Mesendoderm (in vitro differentiated cells): ENCODE data around the gene CDKN1C.

Experiments
- DNase-seq: peaks from one replicate; pipeline ENCODE4 v3.0.0; 2013
- H2AK5ac ChIP-seq: 2 replicates; pipeline ENCODE4 v1.6.1; 2013; ENCODE audit warnings: low read length, inconsistent platforms
- H2BK120ac ChIP-seq: 2 replicates; pipeline ENCODE4 v1.6.1; 2013; ENCODE audit warnings: low read depth, mild to moderate bottlenecking, low read length, moderate library complexity, mixed read lengths
- H2BK15ac ChIP-seq: replicated peaks from 2 replicates; pipeline ENCODE4 v1.6.1; 2013; ENCODE audit warnings: low read depth, mild to moderate bottlenecking, moderate library complexity
- H2BK5ac ChIP-seq: 2 replicates; pipeline ENCODE4 v1.6.1; 2013; ENCODE audit warnings: low read length, inconsistent platforms
- H3K18ac ChIP-seq: 2 replicates; pipeline ENCODE4 v1.6.1; 2013; ENCODE audit warnings: mild to moderate bottlenecking, low read length, mixed read lengths
- H3K23ac ChIP-seq: one replicate; pipeline ENCODE4 v1.6.1; 2013; ENCODE audit warnings: low read length
- H3K27ac ChIP-seq: 2 replicates; pipeline ENCODE4 v1.5.1; 2013; ENCODE audit warnings: low read depth, mild to moderate bottlenecking, inconsistent platforms, low read length, moderate library complexity
- H3K27me3 ChIP-seq: 2 replicates; pipeline ENCODE4 v1.6.1; 2013; ENCODE audit warnings: low read length, control low read depth, mild to moderate bottlenecking, inconsistent platforms; ENCODE audit not compliant: insufficient read depth, poor library complexity
- H3K36me3 ChIP-seq: 2 replicates; pipeline ENCODE4 v1.6.1; 2013; ENCODE audit warnings: low read length, inconsistent platforms; ENCODE audit not compliant: control insufficient read depth, insufficient read depth
- H3K4ac ChIP-seq: one replicate; pipeline ENCODE4 v1.6.1; 2013; ENCODE audit warnings: low read depth, mild to moderate bottlenecking, low read length, moderate library complexity
- H3K4me1 ChIP-seq: 2 replicates; pipeline ENCODE4 v1.6.1; 2013; ENCODE audit warnings: low read depth, low read length, inconsistent platforms; ENCODE audit not compliant: control insufficient read depth
- H3K4me2 ChIP-seq: 2 replicates; pipeline ENCODE4 v1.6.1; 2013; ENCODE audit warnings: low read length
- H3K4me3 ChIP-seq: 2 replicates; pipeline ENCODE4 v1.5.1; 2013; ENCODE audit warnings: mild to moderate bottlenecking, low read length
- H3K56ac ChIP-seq: one replicate; pipeline ENCODE4 v1.6.1; 2013; ENCODE audit warnings: low read length
- H3K79me1 ChIP-seq: 2 replicates; pipeline ENCODE4 v1.6.1; 2013; ENCODE audit warnings: low read length, inconsistent platforms
- H3K79me2 ChIP-seq: 2 replicates; pipeline ENCODE4 v1.6.1; 2013; ENCODE audit warnings: mild to moderate bottlenecking, low read length; ENCODE audit not compliant: control insufficient read depth, insufficient read depth
- H3K9ac ChIP-seq: 2 replicates; pipeline ENCODE4 v1.6.1; 2013; ENCODE audit warnings: low read length, inconsistent platforms
- H4K5ac ChIP-seq: one replicate; pipeline ENCODE4 v1.6.1; 2013; ENCODE audit warnings: low read length
- H4K8ac ChIP-seq: one replicate; pipeline ENCODE4 v1.6.1; 2013; ENCODE audit warnings: low read depth, mild to moderate bottlenecking, control low read depth, low read length, moderate library complexity
- WGBS: extraction: QIAGEN DNeasy Blood & Tissue Kit; methylation state at CpG from one replicate; pipeline ENCODE4 v1.1.7; 2013; ENCODE audit warnings: low lambda C conversion rate, missing lambda C conversion rate; ENCODE audit not compliant: insufficient coverage; ENCODE audit errors: extremely low coverage; 5-methylcytosine and 5-hydroxymethylcytosine counted together

CDKN1C gene

DNA sequence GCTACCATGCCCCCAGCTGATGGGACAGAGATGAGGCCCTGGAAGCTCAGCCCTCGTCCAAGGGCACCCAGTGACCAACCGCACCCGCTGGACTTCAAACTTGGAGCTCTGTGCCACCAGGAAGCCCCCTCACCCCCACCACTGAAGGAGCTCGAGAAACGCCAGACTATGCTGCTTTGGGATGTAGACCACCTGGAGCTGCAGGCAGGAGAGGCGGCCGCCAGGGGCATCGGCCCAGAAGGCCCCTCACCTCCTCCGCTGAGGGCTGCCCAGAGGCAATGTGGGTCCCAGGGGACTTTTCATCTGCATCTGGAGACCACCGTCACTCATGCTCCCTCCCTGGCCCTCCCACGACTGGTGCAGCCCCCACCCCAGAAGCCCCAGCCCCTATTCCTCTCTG is 28.3 kb downstream of the CDKN1C start:
- no peaks in the 10 kb centered on the region for H3K79me1 ChIP-seq
- DNase-seq = no peak
- H2BK120ac ChIP-seq = no peak overlapping the region
- peaks cover 12% of the 10 kb centered on the region for H3K27me3 ChIP-seq
- H4K8ac ChIP-seq = no peak overlapping the region
- H3K27ac ChIP-seq = no peak overlapping the region
- H3K23ac ChIP-seq = no peak overlapping the region
- H3K4ac ChIP-seq = no peak overlapping the region
- no peak overlapping the region for H3K4me3 ChIP-seq
- H3K36me3 ChIP-seq = no peaks in the 10 kb centered on the region
- H2BK15ac ChIP-seq = no peak overlapping the region
- no peak overlapping the region for H2BK5ac ChIP-seq
- no peak overlapping the region for H2AK5ac ChIP-seq
- no peak overlapping the region for H4K5ac ChIP-seq
- H3K9ac ChIP-seq = no peak overlapping the region
- H3K79me2 ChIP-seq = no peaks in the 10 kb centered on the region
- H3K4me2 ChIP-seq = no peak overlapping the region
- whole genome bisulfite sequencing = no CpG with 5 or more reads among the region's 11 CpGs
- H3K4me1 ChIP-seq = no peaks in the 10 kb centered on the region
- H3K56ac ChIP-seq = no peak overlapping the region
- H3K18ac ChIP-seq = no peak overlapping the region

DNA sequence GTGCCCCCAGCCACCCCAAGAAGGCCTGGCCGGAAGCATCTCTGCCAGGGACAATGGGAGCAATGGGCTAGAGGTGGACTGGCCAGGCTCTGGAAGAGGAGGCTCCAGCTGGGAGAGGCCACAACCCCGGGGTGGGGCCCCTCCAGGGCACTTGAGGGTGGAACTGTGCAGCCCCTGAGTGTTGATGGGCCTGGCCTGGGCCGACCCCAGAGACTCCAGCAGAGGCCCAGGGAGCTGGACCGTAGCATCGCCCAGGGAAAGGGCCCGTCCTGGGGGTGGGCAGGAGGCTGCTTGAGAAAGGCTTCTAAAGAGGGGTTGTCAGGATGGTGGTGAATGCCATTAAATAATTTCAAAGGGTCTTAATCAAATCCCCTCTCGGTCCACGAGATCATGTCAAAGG is 30.4 kb downstream of the CDKN1C start:
- no peak overlapping the region for H2BK120ac ChIP-seq
- no peak overlapping the region for H2BK5ac ChIP-seq
- no peak overlapping the region for H3K18ac ChIP-seq
- H3K4me2 ChIP-seq = no peak overlapping the region
- H3K4me3 ChIP-seq = no peak overlapping the region
- WGBS = no CpG with 5 or more reads among the region's 8 CpGs
- H3K4ac ChIP-seq = no peak overlapping the region
- no peaks in the 10 kb centered on the region for H3K79me2 ChIP-seq
- no peak overlapping the region for H3K23ac ChIP-seq
- H2BK15ac ChIP-seq = no peak overlapping the region
- no peak overlapping the region for H4K8ac ChIP-seq
- no peak overlapping the region for H3K27ac ChIP-seq
- no peak overlapping the region for H3K9ac ChIP-seq
- no peaks in the 10 kb centered on the region for H3K36me3 ChIP-seq
- H3K27me3 ChIP-seq = no peaks in the 10 kb centered on the region
- no peak overlapping the region for H2AK5ac ChIP-seq
- no peak for DNase-seq
- H4K5ac ChIP-seq = no peak overlapping the region
- H3K56ac ChIP-seq = no peak overlapping the region
- no peaks in the 10 kb centered on the region for H3K4me1 ChIP-seq
- H3K79me1 ChIP-seq = no peaks in the 10 kb centered on the region

DNA sequence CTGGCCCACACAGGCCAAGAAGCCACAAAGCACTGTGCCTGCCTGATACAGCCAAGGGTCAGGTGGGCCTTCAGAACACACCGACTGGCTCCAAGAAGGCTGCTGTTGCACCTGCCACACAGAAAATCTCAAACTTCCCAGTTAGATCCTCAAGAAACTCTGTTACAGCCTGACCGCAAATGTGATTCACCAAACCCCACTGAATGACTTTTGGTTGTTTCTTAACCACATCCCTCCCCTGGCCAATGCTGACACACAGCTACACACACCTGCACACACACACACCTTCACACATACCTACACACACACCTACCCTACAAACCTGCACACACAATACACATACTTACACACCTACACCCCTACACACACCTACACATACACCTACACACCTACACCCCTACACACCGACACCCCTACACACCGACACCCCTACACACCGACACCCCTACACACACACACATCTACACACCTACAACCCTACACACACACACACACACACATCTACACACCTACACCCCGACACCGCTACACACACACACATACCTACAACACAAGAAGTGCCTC is 31.5 kb downstream of the CDKN1C start:
- Histone ChIP-seq H4K5ac (no peak overlapping the region), H3K27me3 (no peaks in the 10 kb centered on the region), H2AK5ac (no peak overlapping the region), H2BK120ac (no peak overlapping the region), H3K36me3 (no peaks in the 10 kb centered on the region), H3K18ac (no peak overlapping the region), H3K9ac (no peak overlapping the region), H4K8ac (no peak overlapping the region), H3K79me1 (no peaks in the 10 kb centered on the region), H3K56ac (no peak overlapping the region), H2BK5ac (no peak overlapping the region), H3K4ac (no peak overlapping the region), H3K27ac (no peak overlapping the region), H3K4me3 (no peak overlapping the region), H3K23ac (no peak overlapping the region), H3K4me2 (no peak overlapping the region), H3K79me2 (no peaks in the 10 kb centered on the region), H3K4me1 (no peaks in the 10 kb centered on the region), H2BK15ac (no peak overlapping the region)
- WGBS = 100% methylated on average over 4 of the region's 7 CpGs
- DNase-seq = no peak

DNA sequence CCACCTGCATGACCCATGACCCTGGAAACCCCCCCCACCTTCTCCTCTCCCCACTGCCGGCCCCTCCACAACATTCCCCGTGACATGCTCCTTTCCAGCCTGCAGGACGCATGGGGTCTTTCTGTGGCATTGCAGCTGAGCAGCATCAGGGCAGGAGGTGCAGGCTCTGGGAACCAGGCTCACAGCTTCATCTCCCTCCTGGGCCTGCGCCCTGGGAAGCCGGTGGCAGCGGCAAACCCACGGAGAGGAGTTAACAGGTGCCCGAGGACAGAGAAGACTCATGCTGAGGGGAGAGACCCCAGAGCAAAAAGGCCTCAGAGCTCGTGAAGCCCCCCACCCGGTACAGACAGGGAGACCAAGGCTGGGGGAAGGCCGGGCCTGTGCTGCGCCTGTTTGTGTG is 32.2 kb downstream of the CDKN1C start:
- no peak overlapping the region for H3K18ac ChIP-seq
- no peak overlapping the region for H3K4ac ChIP-seq
- H2BK120ac ChIP-seq = no peak overlapping the region
- H3K27me3 ChIP-seq = no peaks in the 10 kb centered on the region
- H3K23ac ChIP-seq = no peak overlapping the region
- no peak overlapping the region for H2BK5ac ChIP-seq
- H3K27ac ChIP-seq = no peak overlapping the region
- no peak overlapping the region for H3K4me2 ChIP-seq
- H4K8ac ChIP-seq = no peak overlapping the region
- H3K9ac ChIP-seq = no peak overlapping the region
- H2BK15ac ChIP-seq = no peak overlapping the region
- H4K5ac ChIP-seq = no peak overlapping the region
- no peaks in the 10 kb centered on the region for H3K79me2 ChIP-seq
- no peaks in the 10 kb centered on the region for H3K36me3 ChIP-seq
- DNase-seq = no peak
- no peak overlapping the region for H3K4me3 ChIP-seq
- no peaks in the 10 kb centered on the region for H3K4me1 ChIP-seq
- no peak overlapping the region for H3K56ac ChIP-seq
- no CpG with 5 or more reads among the region's 12 CpGs for WGBS
- H2AK5ac ChIP-seq = no peak overlapping the region
- no peaks in the 10 kb centered on the region for H3K79me1 ChIP-seq

GRCh38 chr11:2849994-2850770 is 35.4 kb downstream of the CDKN1C start:
- Histone ChIP-seq H3K79me1 (no peaks in the 10 kb centered on the region), H3K27ac (no peak overlapping the region), H3K23ac (no peak overlapping the region), H3K27me3 (no peaks in the 10 kb centered on the region), H3K9ac (no peak overlapping the region), H2BK120ac (no peak overlapping the region), H3K36me3 (no peaks in the 10 kb centered on the region), H4K5ac (no peak overlapping the region), H3K4me3 (no peak overlapping the region), H3K79me2 (no peaks in the 10 kb centered on the region), H2BK5ac (no peak overlapping the region), H3K4me2 (no peak overlapping the region), H2BK15ac (no peak overlapping the region), H2AK5ac (no peak overlapping the region), H3K4ac (no peak overlapping the region), H4K8ac (no peak overlapping the region), H3K56ac (no peak overlapping the region), H3K4me1 (peaks cover 4% of the 10 kb centered on the region), H3K18ac (no peak overlapping the region)
- DNase-seq = no peak
- no CpG with 5 or more reads among the region's 53 CpGs for WGBS

DNA sequence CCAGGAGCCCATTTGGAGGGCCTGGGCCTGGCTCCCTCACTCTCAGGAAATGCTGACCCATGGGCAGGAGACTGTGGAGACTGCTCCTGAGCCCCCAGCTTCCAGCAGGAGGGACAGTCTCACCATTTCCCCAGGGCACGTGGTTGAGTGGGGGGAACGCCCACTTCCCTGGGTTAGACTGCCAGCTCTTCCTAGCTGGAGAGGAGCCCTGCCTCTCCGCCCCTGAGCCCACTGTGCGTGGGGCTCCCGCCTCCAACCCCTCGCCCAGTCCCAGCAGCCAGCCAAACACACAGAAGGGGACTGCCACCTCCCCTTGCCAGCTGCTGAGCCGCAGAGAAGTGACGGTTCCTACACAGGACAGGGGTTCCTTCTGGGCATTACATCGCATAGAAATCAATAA is 37.1 kb downstream of the CDKN1C start:
- Histone ChIP-seq H2BK5ac (no peak overlapping the region), H3K4ac (no peak overlapping the region), H3K27ac (no peak overlapping the region), H2AK5ac (no peak overlapping the region), H3K79me2 (no peaks in the 10 kb centered on the region), H3K4me3 (no peak overlapping the region), H3K4me2 (no peak overlapping the region), H2BK15ac (no peak overlapping the region), H3K79me1 (no peaks in the 10 kb centered on the region), H3K36me3 (no peaks in the 10 kb centered on the region), H3K9ac (no peak overlapping the region), H2BK120ac (no peak overlapping the region), H3K4me1 (peaks cover 4% of the 10 kb centered on the region), H4K8ac (no peak overlapping the region), H4K5ac (no peak overlapping the region), H3K56ac (no peak overlapping the region), H3K23ac (no peak overlapping the region), H3K18ac (no peak overlapping the region), H3K27me3 (no peaks in the 10 kb centered on the region)
- no peak for DNase-seq
- no CpG with 5 or more reads among the region's 9 CpGs for WGBS
